Esophagus muscularis mucosa (tissue), 3 donors: Measurements from ENCODE around the gene TNF.

ENCODE experiments used
- CTCF ChIP-seq, 3 experiments: fragments of 200-600 bp in 2 of 3; fragments of 450-650 bp in 1 of 3; sonication (generic) in 2 of 3; IDR thresholded peaks; one replicate each; pipeline ENCODE4 v1.5.1; 2017 to 2019; ENCODE audit warnings: antibody characterized with exemption in 3 of 3, mild to moderate bottlenecking in 2 of 3, moderate library complexity in 1 of 3
- EP300 ChIP-seq: sonication (generic); formaldehyde crosslinking; IDR thresholded peaks from one replicate; pipeline ENCODE4 v1.6.1; 2017; ENCODE audit warnings: antibody characterized with exemption

GRCh38 chr6:31587791-31588777 is 12.7 kb downstream of the TNF start:
- no peak for TF ChIP-seq CTCF (IDR thresholded peaks at IDR 0.05)
- no peak for TF ChIP-seq EP300
